Esophagus squamous epithelium (tissue), 5 donors: ENCODE measurements around the gene HS3ST3A1. TPM values are rescaled to one million over a fixed set of nuclear protein-coding genes. Genes with fewer than 3 reads are reported as not detected.

Experiments used
- DNase-seq: peaks from one replicate; lab custom pipeline; 2025; lab: John Stamatoyannopoulos, UW
- H3K27ac ChIP-seq, 4 donors: fragments of 200-600 bp; sonication (generic); one replicate each; pipeline ENCODE4 v1.5.1; 2016 to 2019; ENCODE audit warnings: mild to moderate bottlenecking in 1 of 4
- H3K27me3 ChIP-seq, 4 donors: fragments of 200-600 bp; sonication (generic); 1 replicate in 3 of 4; 2 replicates in 1 of 4; pipeline versions ENCODE4 v1.5.1 to v1.6.0; 2017 to 2021; ENCODE audit warnings: antibody characterized with exemption in 1 of 4
- H3K36me3 ChIP-seq, 3 donors: fragments of 200-600 bp; sonication (generic); one replicate each; pipeline ENCODE4 v1.5.1; 2016 to 2019
- H3K4me1 ChIP-seq, 3 donors: fragments of 200-600 bp; sonication (generic); one replicate each; pipeline ENCODE4 v1.5.1; 2017 to 2019
- H3K4me3 ChIP-seq, 4 donors: fragments of 200-600 bp; sonication (generic); 1 replicate in 3 of 4; 2 replicates in 1 of 4; pipeline ENCODE4 v1.5.1; 2016 to 2019; ENCODE audit warnings: mild to moderate bottlenecking in 2 of 4, moderate library complexity in 1 of 4
- H3K9me3 ChIP-seq, 3 donors: fragments of 200-600 bp; sonication (generic); one replicate each; pipeline ENCODE4 v1.5.1; 2016 to 2019
- POLR2A ChIP-seq, 4 donors: fragments of 450-650 bp; IDR thresholded peaks; one replicate each; pipeline ENCODE4 v1.6.1; 2017; ENCODE audit warnings: antibody characterized with exemption in 4 of 4, mild to moderate bottlenecking in 4 of 4, moderate library complexity in 3 of 4
- WGBS, 2 donors: methylation state at CpG; one replicate each; pipeline ENCODE4 v1.1.5; 2018; 5-methylcytosine and 5-hydroxymethylcytosine counted together
- intact Hi-C: fragments of 100-400 bp; cut with DNase I; formaldehyde crosslinking; loops from one replicate; pipeline ENCODE4 v1.15.0; 2022
- total RNA-seq, 4 donors: library from RNA; depleted of rRNA; stranded (reverse); fragments of >200 nt; gene quantifications; one replicate each; pipeline ENCODE4 v1.1.0, GENCODE V29; 2016
- TF ChIP-seq, protein P1 (sequence below), 6 experiments: fragments of 450-650 bp in 4 of 6; fragments of 200-600 bp in 2 of 6; sonication (generic) in 2 of 6; IDR thresholded peaks; one replicate each; pipeline ENCODE4 v1.5.1; 2016 to 2019; ENCODE audit warnings: antibody characterized with exemption in 6 of 6, mild to moderate bottlenecking in 4 of 6, moderate library complexity in 4 of 6
- donor health status: DM: yes; HTN: yes; CAD: no.

Gene HS3ST3A1
- total RNA-seq, 4 donors from 2014 or later = 12.0 to 17.5 (median 14.1) TPM

DNA sequence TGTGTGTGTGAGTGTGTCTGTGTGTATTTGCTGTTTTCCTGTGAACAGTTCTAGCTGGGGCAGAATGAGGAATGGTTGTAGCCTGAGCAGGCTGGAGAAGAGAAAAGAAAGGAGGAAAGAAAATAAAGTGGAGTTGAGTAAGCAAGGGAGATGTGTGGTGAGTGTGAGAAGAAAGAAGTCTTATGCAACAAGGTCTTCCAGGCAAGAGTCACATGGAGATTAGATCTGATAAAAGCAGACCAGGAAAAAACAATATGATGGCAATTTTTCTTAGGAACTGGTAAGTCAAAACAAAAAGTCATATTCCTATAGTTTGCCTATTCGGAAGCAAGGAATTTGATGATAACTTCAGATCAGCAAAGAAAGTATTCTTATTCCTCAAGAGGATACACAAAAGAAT lies 125.0 kb downstream of the HS3ST3A1 start:
- no peak for DNase-seq
- Histone ChIP-seq H3K9me3 (peaks cover 0 to 21% (median 13%) of the 10 kb centered on the region in 3 donors), H3K36me3 (no peaks in the 10 kb centered on the region), H3K27ac (no peak overlapping the region), H3K27me3 (peaks cover 0 to 18% (median 0%) of the 10 kb centered on the region in 4 donors), H3K4me1 (peaks cover 0 to 11% (median 0%) of the 10 kb centered on the region in 3 donors), H3K4me3 (no peak overlapping the region)
- TF ChIP-seq, protein P1, sequence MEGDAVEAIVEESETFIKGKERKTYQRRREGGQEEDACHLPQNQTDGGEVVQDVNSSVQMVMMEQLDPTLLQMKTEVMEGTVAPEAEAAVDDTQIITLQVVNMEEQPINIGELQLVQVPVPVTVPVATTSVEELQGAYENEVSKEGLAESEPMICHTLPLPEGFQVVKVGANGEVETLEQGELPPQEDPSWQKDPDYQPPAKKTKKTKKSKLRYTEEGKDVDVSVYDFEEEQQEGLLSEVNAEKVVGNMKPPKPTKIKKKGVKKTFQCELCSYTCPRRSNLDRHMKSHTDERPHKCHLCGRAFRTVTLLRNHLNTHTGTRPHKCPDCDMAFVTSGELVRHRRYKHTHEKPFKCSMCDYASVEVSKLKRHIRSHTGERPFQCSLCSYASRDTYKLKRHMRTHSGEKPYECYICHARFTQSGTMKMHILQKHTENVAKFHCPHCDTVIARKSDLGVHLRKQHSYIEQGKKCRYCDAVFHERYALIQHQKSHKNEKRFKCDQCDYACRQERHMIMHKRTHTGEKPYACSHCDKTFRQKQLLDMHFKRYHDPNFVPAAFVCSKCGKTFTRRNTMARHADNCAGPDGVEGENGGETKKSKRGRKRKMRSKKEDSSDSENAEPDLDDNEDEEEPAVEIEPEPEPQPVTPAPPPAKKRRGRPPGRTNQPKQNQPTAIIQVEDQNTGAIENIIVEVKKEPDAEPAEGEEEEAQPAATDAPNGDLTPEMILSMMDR (IDR thresholded peaks at IDR 0.05) = no peak
- 69 to 86% methylated on average over 1 of the region's 1 CpG for WGBS, 2 donors
- intact Hi-C loops = no loop called here

DNA sequence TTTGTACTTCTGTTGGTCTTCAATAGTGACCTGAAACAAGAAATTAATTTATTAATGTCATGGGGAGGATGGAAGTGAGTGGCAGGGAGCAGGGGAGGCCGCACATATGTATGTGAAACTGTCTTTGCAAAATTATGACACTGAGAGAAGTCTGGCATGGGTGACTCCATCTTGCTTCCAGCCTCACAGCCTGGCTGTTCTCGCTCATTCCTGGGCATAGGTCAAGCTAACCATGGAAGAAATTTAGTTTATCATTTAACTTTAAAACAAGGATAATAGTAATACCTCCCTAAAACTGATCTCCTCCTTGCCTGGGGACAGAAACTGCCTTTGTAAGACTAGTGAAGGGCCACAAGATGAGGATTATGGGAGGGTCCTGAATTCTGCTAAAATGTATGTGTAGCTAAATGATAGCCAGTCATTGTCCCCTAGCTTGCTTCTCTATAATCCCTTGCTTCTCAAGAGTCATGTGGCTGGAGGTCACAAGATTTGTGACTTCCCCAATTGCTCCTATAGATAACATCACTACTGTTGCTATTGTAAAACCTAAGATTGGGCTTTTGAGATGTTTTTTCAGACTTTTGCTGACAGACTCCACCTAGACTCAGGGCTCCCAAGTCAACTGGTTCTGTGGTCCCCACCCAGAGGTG lies 126.0 kb downstream of the HS3ST3A1 start:
- Histone ChIP-seq H3K9me3 (peaks cover 0 to 12% (median 4%) of the 10 kb centered on the region in 3 donors), H3K36me3 (no peaks in the 10 kb centered on the region), H3K27me3 (peaks cover 0 to 22% (median 0%) of the 10 kb centered on the region in 4 donors), H3K4me3 (no peak overlapping the region), H3K27ac (no peak overlapping the region), H3K4me1 (peaks cover 0 to 11% (median 0%) of the 10 kb centered on the region in 3 donors)
- no peak for TF ChIP-seq POLR2A (IDR thresholded peaks at IDR 0.05)
- TF ChIP-seq, protein P1 (IDR thresholded peaks at IDR 0.05) = no peak
- intact Hi-C loops = no loop called here
- WGBS, 2 donors = 70 to 72% methylated on average over 2 of the region's 2 CpGs
- no peak for DNase-seq

DNA sequence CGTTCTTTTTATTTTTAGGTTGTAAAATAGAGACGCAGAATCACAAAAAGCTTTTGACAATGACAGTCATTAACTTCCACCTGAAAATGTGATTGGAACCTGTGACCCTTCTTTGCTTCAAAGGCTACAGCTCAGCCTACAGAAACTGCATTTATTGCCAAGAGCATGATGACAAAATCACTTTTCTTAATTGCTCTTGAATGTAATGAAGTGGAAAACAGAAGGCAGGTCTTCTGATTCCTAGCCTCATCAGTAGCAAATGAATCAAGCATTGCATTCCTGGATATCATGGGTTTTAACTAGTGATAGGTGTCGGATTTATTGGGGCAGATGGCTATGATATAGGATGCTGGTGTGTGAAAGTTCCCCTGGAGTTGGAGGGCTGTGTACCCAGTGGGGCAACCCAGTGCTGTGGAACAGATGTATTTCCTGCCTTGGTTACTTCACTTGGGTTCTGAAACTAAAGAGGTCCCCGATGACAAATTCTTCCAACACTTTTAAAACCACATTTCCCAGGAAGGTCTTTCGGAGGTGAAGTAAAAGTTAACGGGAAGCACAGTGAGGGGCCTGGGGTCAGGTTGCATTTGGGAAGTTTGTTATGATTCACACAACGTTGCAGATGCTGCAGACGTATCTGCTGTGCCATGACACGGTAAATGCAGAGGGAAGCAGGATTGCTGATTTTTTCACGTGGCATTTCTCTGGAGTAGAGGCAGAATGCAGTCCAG lies 127.5 kb downstream of the HS3ST3A1 start:
- intact Hi-C loops = no loop called here

DNA sequence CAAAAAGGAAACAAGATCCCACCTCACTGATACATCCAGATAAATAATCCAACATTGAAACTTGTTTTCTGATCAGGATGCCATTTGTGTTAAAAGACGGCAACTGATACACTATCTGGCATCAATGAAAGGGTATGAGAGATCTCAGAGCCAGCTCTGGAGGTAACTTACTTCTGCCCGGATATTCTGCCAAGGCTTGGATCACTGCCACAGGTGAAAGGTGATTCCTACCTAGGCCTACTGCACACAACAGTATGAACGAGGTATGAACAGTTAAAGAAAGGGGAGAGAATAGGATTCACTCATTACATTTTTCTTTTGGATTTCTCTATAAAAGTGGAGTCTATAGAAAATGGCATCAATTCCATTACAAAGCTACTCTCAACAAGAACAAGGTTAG lies 136.1 kb downstream of the HS3ST3A1 start:
- no peaks in the 10 kb centered on the region for H3K36me3 ChIP-seq
- no peak for TF ChIP-seq POLR2A (IDR thresholded peaks at IDR 0.05)
- TF ChIP-seq, protein P1 (IDR thresholded peaks at IDR 0.05) = no peak
- intact Hi-C loops = no loop called here
- WGBS, 2 donors = 74 to 80% methylated on average over 3 of the region's 3 CpGs
- H3K4me1 ChIP-seq = no peaks in the 10 kb centered on the region
- peaks cover 0 to 6% (median 0%) of the 10 kb centered on the region in 4 donors for H3K27me3 ChIP-seq
- no peak overlapping the region for H3K27ac ChIP-seq
- no peak overlapping the region for H3K4me3 ChIP-seq
- no peak for DNase-seq
- no peaks in the 10 kb centered on the region for H3K9me3 ChIP-seq

More for the DNA sequence above, 127.5 kb downstream of the HS3ST3A1 start:
- no peak for DNase-seq
- Histone ChIP-seq H3K9me3 (no peaks in the 10 kb centered on the region), H3K4me3 (no peak overlapping the region), H3K36me3 (no peaks in the 10 kb centered on the region), H3K4me1 (peaks cover 0 to 11% (median 0%) of the 10 kb centered on the region in 3 donors), H3K27ac (no peak overlapping the region), H3K27me3 (peaks cover 0 to 19% (median 0%) of the 10 kb centered on the region in 4 donors)
- 76 to 82% methylated on average over 10 of the region's 10 CpGs for WGBS, 2 donors
- no peak for TF ChIP-seq POLR2A (IDR thresholded peaks at IDR 0.05)
- TF ChIP-seq, protein P1 (IDR thresholded peaks at IDR 0.05) = no peak

DNA sequence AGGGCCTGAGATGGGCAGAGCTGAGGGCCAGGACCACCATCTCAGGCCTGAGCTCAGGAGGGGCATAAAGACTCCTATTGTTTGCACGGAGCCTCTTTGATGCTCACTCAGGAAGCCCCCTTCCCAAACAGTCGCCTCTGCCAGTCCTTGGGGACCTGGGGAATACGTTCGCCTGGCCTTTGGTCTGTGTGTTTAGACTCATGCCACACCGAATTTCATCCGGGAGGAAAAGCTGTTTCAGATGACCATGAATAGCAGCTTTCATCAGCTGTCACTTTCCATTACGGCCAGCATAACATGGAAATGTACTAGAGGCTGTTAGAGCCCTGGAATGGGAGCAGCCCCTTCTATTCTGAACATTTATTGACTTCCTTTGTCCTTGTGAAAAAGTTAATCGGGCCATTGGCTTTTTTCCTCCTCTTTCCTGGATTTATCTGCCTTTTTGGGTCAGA lies 139.0 kb downstream of the HS3ST3A1 start:
- Histone ChIP-seq H3K36me3 (no peaks in the 10 kb centered on the region), H3K9me3 (no peaks in the 10 kb centered on the region), H3K4me1 (no peaks in the 10 kb centered on the region), H3K27ac (no peak overlapping the region), H3K4me3 (no peak overlapping the region), H3K27me3 (peaks cover 0 to 30% (median 0%) of the 10 kb centered on the region in 4 donors)
- WGBS, 2 donors = 66 to 76% methylated on average over 7 to 8 of the region's 8 CpGs
- TF ChIP-seq, protein P1 (IDR thresholded peaks at IDR 0.05) = no peak
- no peak for TF ChIP-seq POLR2A (IDR thresholded peaks at IDR 0.05)
- DNase-seq = no peak
- intact Hi-C loops = no loop called here
